GM12878 (cell line): ENCODE results near the gene COASY. TPM values are rescaled to one million over a fixed set of nuclear protein-coding genes. Genes with fewer than 3 reads are reported as not detected.

ENCODE experiments used
- ATAC-seq: fragments of 200-7000 bp; cut with Tn5 transposase; 3 replicates; pipeline ENCODE4 v1.9.1; 2020; ENCODE audit warnings: mild to moderate bottlenecking, moderate library complexity
- BruUV-seq: library from RNA; stranded (reverse); fragments of 400-500 nt; replicated peaks from 2 replicates; lab custom pipeline; 2021; lab: Mats Ljungman, UMichigan
- CTCF ChIA-PET: fragments of 300-600 bp; sonication (Branson Sonifier 250); formaldehyde crosslinking; extraction: SDS; loops from one replicate; lab custom pipeline; 2021; ENCODE audit warnings: inconsistent platforms; lab: Yijun Ruan, JAX
- POLR2A ChIA-PET: fragments of 350-600 bp; formaldehyde crosslinking; extraction: SDS; loops from one replicate; lab custom pipeline; 2021; ENCODE audit warnings: inconsistent platforms; lab: Charles Lee
- RAD21 ChIA-PET: fragments of 300-600 bp; sonication (Branson Sonifier 250); formaldehyde crosslinking; loops from one replicate; lab custom pipeline; 2023; ENCODE audit warnings: antibody characterized with exemption; ENCODE audit not compliant: unreplicated experiment; lab: Charles Lee
- SMC1A ChIA-PET: fragments of 300-600 bp; sonication (Branson Sonifier 250); formaldehyde crosslinking; loops from one replicate; lab custom pipeline; 2023; ENCODE audit not compliant: unreplicated experiment, uncharacterized antibody; lab: Charles Lee
- DNase-seq: peaks from one replicate; pipeline ENCODE4 v3.0.0-alpha.2; 2011; ENCODE audit warnings: low read depth, low spot score
- FAIRE-seq: peaks from 3 replicates; lab custom pipeline; 2011; peaks lifted over from hg19 to GRCh38; lab: Jason Lieb, UNC
- H2AFZ ChIP-seq: 2 replicates; pipeline ENCODE4 v1.6.0; 2011; ENCODE audit warnings: low read depth, low read length, control low read depth; ENCODE audit not compliant: control insufficient read depth
- H3K27ac ChIP-seq: 2 replicates; pipeline ENCODE4 v1.5.1; 2011; ENCODE audit warnings: control low read depth; ENCODE audit not compliant: control insufficient read depth, insufficient read depth
- H3K27me3 ChIP-seq, 2 experiments: replicated peaks in 1 of 2; 2 replicates each; pipeline versions ENCODE4 v1.6.0 to v1.6.1; 2011; ENCODE audit warnings: low read length in 1 of 2; ENCODE audit not compliant: control insufficient read depth in 2 of 2, insufficient read depth in 2 of 2
- H3K36me3 ChIP-seq, 2 experiments: 2 replicates each; pipeline ENCODE4 v1.5.1; 2011; ENCODE audit warnings: low read length in 1 of 2; ENCODE audit not compliant: control insufficient read depth in 2 of 2, insufficient read depth in 2 of 2
- H3K4me1 ChIP-seq: 2 replicates; pipeline ENCODE4 v1.6.1; 2011; ENCODE audit warnings: mild to moderate bottlenecking, low read length, moderate library complexity, mixed read lengths; ENCODE audit not compliant: control insufficient read depth, insufficient read depth
- H3K4me2 ChIP-seq: 2 replicates; pipeline ENCODE4 v1.6.0; 2011; ENCODE audit warnings: control low read depth; ENCODE audit not compliant: control insufficient read depth, insufficient read depth
- H3K4me3 ChIP-seq: fragments of 200-600 bp; sonication (generic); 2 replicates; pipeline ENCODE4 v1.5.1; 2016
- H3K79me2 ChIP-seq: 2 replicates; pipeline ENCODE4 v1.6.0; 2011; ENCODE audit warnings: low read length; ENCODE audit not compliant: control insufficient read depth, insufficient read depth
- H3K9ac ChIP-seq: 2 replicates; pipeline ENCODE4 v1.8.0; 2011; ENCODE audit warnings: low read length, control low read depth, mixed read lengths; ENCODE audit not compliant: control insufficient read depth, insufficient read depth
- H3K9me3 ChIP-seq: replicated peaks from 3 replicates; pipeline ENCODE4 v1.5.1; 2011; ENCODE audit warnings: mild to moderate bottlenecking, low read length; ENCODE audit not compliant: control insufficient read depth, insufficient read depth
- H4K20me1 ChIP-seq: 2 replicates; pipeline ENCODE4 v1.6.0; 2011; ENCODE audit not compliant: control insufficient read depth, insufficient read depth
- ASH2L ChIP-seq: fragments of 300-600, 200-600 bp; sonication (generic); IDR thresholded peaks from 2 replicates; pipeline ENCODE4 v1.6.1; 2017; ENCODE audit warnings: low read depth, mild to moderate bottlenecking, borderline replicate concordance
- E2F8 ChIP-seq: fragments of 450-650 bp; IDR thresholded peaks from 2 replicates; pipeline ENCODE4 v1.6.1; 2018; ENCODE audit warnings: mild to moderate bottlenecking, low read depth, moderate library complexity; ENCODE audit not compliant: partially characterized antibody
- MLLT1 ChIP-seq: fragments of 450-650 bp; IDR thresholded peaks from 2 replicates; pipeline ENCODE4 v1.6.1; 2016; ENCODE audit warnings: mild to moderate bottlenecking
- PAX8 ChIP-seq: fragments of 450-650 bp; IDR thresholded peaks from 2 replicates; pipeline ENCODE4 v1.6.1; 2017; ENCODE audit warnings: mild to moderate bottlenecking, moderate library complexity
- RAD51 ChIP-seq: fragments of 450-650 bp; IDR thresholded peaks from 2 replicates; pipeline ENCODE4 v1.6.1; 2016; ENCODE audit warnings: moderate library complexity, mild to moderate bottlenecking, inconsistent platforms
- SKIL ChIP-seq: fragments of 450-650 bp; IDR thresholded peaks from 2 replicates; pipeline ENCODE4 v1.6.1; 2017; ENCODE audit warnings: mild to moderate bottlenecking, low read depth, inconsistent platforms; ENCODE audit not compliant: poor library complexity, severe bottlenecking
- SMAD5 ChIP-seq: IDR thresholded peaks from 2 replicates; pipeline ENCODE4 v1.6.1; 2016; ENCODE audit warnings: antibody characterized with exemption, low read depth
- WGBS: methylation state at CpG from one replicate; pipeline ENCODE4 v1.1.6; 2016; ENCODE audit warnings: low lambda C conversion rate; ENCODE audit not compliant: insufficient replicate concordance, insufficient coverage; ENCODE audit errors: missing lambda C conversion rate; 5-methylcytosine and 5-hydroxymethylcytosine counted together
- in situ Hi-C: fragments of 300-500 bp; cut with MboI; formaldehyde crosslinking; loops from 9 replicates; pipeline ENCODE4 v1.14.3; 2018; ENCODE audit warnings: mixed read lengths
- intact Hi-C: fragments of 100-400 bp; cut with micrococcal nuclease; formaldehyde crosslinking; loops from one replicate; pipeline ENCODE4 v1.14.2; 2022; ENCODE audit not compliant: unreplicated experiment
- polyA plus RNA-seq, 11 experiments: library from polyadenylated mRNA; depleted of rRNA in 4 of 11; unstranded in 6 of 11; stranded (reverse) in 5 of 11; fragments of >200 nt; fragmentation: Nextera tagmentation in 4 of 11; fragmentation: Illumina TruSeq in 1 of 11; extraction: Ambion mirVana in 4 of 11; extraction: Trizol in 1 of 11; gene quantifications; 1 replicate in 1 of 11; 2 replicates in 10 of 11; pipeline versions ENCODE4 v1.2.1 to v1.2.3, GENCODE V29; 2011 to 2016; ENCODE audit warnings: inconsistent platforms in 2 of 11, missing spikeins in 2 of 11, low read depth in 1 of 11
- total RNA-seq, 4 experiments: library from RNA; depleted of rRNA in 3 of 4; stranded (reverse); fragments of >200 nt in 3 of 4; fragmentation: Illumina TruSeq in 1 of 4; extraction: Trizol in 1 of 4; gene quantifications; 2 replicates each; pipeline versions ENCODE4 v1.2.1 to v1.2.3, GENCODE V29; 2013 to 2021
- TF ChIP-seq, protein P1 (sequence below): fragments of 450-650 bp; formaldehyde crosslinking; IDR thresholded peaks from 2 replicates; pipeline ENCODE4 v1.5.0; 2022; ENCODE audit warnings: mild to moderate bottlenecking, missing genetic modification characterization
- TF ChIP-seq, protein P2 (sequence below), 3 experiments: IDR thresholded peaks in 2 of 3; conservative IDR thresholded peaks in 1 of 3; 2 replicates each; pipeline ENCODE4 v1.5.1; 2011; ENCODE audit warnings: low read depth in 3 of 3, low read length in 3 of 3, mild to moderate bottlenecking in 3 of 3, control low read depth in 2 of 3, moderate library complexity in 2 of 3, inconsistent platforms in 1 of 3, mixed read lengths in 1 of 3; ENCODE audit not compliant: control insufficient read depth in 2 of 3, insufficient read depth in 1 of 3; ENCODE audit errors: extremely low read depth in 1 of 3

The COASY gene
- total and polyA plus RNA-seq, 10 of the 15 experiments (the other 5 are each of a cell fraction or from before 2014, with no cell fraction given): 18.6 to 93.9 (median 43.2) TPM

GRCh38 chr17:42527932-42528331 is 34.0 kb upstream of the COASY start:
- ATAC-seq (no peak), FAIRE-seq (no peak), DNase-seq (no peak)
- Histone ChIP-seq H3K79me2 (no peaks in the 10 kb centered on the region), H3K27me3 (no peaks in the 10 kb centered on the region), H3K4me2 (no peak overlapping the region), H3K4me3 (no peak overlapping the region), H3K36me3 (no peaks in the 10 kb centered on the region; a peak in 1 of 4 replicates), H3K4me1 (peaks cover 22% of the 10 kb centered on the region), H3K27ac (no peak overlapping the region), H3K9me3 (no peaks in the 10 kb centered on the region), H4K20me1 (no peaks in the 10 kb centered on the region), H2AFZ (no peak overlapping the region), H3K9ac (no peak overlapping the region)
- in situ Hi-C loops (loop anchor here (5.0 kb wide), 1 partner anchor 206 kb away; no protein-coding TSS in a partner anchor), intact Hi-C loops (loop anchor here (1.0 to 2.0 kb wide), 2 partner anchors 100 to 205 kb away; no protein-coding TSS in a partner anchor)
- CTCF ChIA-PET: interaction anchor here (0.5 to 4.1 kb wide), 40 partner anchors 9 to 346 kb away, joined by 3 to 32 read pairs (median 5); partner anchors contain the start of gene STAT3
- BruUV-seq: no TSS peak
- POLR2A ChIA-PET: interaction anchor here (0.6 to 0.7 kb wide), 3 partner anchors 86 to 104 kb away, joined by 5 to 8 read pairs (median 8); no protein-coding TSS in a partner anchor
- SMC1A ChIA-PET: interaction anchor here (0.6 to 1.6 kb wide), 18 partner anchors 8 to 306 kb away, joined by 3 to 19 read pairs (median 4); partner anchors contain the start of genes NAGLU and STAT3
- WGBS: 76% methylated on average over 6 of the region's 6 CpGs
- RAD21 ChIA-PET: interaction anchor here (0.6 to 1.8 kb wide), 19 partner anchors 8 to 236 kb away, joined by 3 to 13 read pairs (median 4); partner anchors contain the start of genes CAVIN1, NAGLU and STAT3
- TF ChIP-seq, protein P1, sequence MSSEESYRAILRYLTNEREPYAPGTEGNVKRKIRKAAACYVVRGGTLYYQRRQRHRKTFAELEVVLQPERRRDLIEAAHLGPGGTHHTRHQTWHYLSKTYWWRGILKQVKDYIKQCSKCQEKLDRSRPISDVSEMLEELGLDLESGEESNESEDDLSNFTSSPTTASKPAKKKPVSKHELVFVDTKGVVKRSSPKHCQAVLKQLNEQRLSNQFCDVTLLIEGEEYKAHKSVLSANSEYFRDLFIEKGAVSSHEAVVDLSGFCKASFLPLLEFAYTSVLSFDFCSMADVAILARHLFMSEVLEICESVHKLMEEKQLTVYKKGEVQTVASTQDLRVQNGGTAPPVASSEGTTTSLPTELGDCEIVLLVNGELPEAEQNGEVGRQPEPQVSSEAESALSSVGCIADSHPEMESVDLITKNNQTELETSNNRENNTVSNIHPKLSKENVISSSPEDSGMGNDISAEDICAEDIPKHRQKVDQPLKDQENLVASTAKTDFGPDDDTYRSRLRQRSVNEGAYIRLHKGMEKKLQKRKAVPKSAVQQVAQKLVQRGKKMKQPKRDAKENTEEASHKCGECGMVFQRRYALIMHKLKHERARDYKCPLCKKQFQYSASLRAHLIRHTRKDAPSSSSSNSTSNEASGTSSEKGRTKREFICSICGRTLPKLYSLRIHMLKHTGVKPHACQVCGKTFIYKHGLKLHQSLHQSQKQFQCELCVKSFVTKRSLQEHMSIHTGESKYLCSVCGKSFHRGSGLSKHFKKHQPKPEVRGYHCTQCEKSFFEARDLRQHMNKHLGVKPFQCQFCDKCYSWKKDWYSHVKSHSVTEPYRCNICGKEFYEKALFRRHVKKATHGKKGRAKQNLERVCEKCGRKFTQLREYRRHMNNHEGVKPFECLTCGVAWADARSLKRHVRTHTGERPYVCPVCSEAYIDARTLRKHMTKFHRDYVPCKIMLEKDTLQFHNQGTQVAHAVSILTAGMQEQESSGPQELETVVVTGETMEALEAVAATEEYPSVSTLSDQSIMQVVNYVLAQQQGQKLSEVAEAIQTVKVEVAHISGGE (CRISPR knock-in tag): no peak
- no peak for TF ChIP-seq E2F8
- TF ChIP-seq MLLT1: no peak
- no peak for TF ChIP-seq ASH2L
- TF ChIP-seq PAX8: no peak
- TF ChIP-seq SMAD5: no peak
- no peak for TF ChIP-seq SKIL
- no peak for TF ChIP-seq RAD51
- TF ChIP-seq, protein P2, sequence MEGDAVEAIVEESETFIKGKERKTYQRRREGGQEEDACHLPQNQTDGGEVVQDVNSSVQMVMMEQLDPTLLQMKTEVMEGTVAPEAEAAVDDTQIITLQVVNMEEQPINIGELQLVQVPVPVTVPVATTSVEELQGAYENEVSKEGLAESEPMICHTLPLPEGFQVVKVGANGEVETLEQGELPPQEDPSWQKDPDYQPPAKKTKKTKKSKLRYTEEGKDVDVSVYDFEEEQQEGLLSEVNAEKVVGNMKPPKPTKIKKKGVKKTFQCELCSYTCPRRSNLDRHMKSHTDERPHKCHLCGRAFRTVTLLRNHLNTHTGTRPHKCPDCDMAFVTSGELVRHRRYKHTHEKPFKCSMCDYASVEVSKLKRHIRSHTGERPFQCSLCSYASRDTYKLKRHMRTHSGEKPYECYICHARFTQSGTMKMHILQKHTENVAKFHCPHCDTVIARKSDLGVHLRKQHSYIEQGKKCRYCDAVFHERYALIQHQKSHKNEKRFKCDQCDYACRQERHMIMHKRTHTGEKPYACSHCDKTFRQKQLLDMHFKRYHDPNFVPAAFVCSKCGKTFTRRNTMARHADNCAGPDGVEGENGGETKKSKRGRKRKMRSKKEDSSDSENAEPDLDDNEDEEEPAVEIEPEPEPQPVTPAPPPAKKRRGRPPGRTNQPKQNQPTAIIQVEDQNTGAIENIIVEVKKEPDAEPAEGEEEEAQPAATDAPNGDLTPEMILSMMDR (IDR thresholded peaks at IDR 0.05 in 2 of 3, conservative IDR thresholded peaks at IDR 0.05 in 1 of 3; ENCODE audit: control insufficient read depth in 2 of 3, extremely low read depth in 1 of 3, insufficient read depth in 1 of 3, low read depth in 3 of 3, low read length in 3 of 3): no peak
